AG09319 (cell line): Measurements from ENCODE around the gene HOXA7.

Experiments
- DNase-seq: peaks from one replicate; pipeline ENCODE4 v3.0.0-alpha.2; 2010; ENCODE audit warnings: low read depth; ENCODE audit errors: extremely low read depth
- CTCF ChIP-seq: IDR thresholded peaks from 2 replicates; pipeline ENCODE4 v1.5.1; 2011; ENCODE audit warnings: low read depth, mild to moderate bottlenecking, inconsistent platforms, low read length, moderate library complexity

HOXA7 gene

DNA sequence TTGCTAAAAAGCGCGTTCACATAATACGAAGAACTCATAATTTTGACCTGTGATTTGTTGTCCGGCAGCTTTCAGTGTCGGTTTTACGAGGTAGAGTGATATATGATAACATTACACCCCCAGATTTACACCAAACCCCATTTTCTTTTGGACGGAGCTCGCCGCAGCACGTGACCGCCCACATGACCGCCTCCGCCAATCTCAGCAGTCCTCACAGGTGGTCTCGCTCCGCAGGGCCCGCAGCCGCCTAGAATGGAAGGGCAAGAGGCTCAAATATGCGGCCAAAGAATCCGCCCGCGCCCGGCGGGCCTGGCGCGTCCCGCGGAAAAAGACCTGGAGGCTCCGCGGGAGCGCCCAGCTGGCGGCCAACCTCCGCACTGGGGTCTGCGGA is at the start of gene HOXA7:
Gene HOXA7 (minus strand): TSS at position 168 of the 391 bp plus-strand sequence. CDS start 130 bp downstream, at position 38.
- DNase-seq: no peak

DNA sequence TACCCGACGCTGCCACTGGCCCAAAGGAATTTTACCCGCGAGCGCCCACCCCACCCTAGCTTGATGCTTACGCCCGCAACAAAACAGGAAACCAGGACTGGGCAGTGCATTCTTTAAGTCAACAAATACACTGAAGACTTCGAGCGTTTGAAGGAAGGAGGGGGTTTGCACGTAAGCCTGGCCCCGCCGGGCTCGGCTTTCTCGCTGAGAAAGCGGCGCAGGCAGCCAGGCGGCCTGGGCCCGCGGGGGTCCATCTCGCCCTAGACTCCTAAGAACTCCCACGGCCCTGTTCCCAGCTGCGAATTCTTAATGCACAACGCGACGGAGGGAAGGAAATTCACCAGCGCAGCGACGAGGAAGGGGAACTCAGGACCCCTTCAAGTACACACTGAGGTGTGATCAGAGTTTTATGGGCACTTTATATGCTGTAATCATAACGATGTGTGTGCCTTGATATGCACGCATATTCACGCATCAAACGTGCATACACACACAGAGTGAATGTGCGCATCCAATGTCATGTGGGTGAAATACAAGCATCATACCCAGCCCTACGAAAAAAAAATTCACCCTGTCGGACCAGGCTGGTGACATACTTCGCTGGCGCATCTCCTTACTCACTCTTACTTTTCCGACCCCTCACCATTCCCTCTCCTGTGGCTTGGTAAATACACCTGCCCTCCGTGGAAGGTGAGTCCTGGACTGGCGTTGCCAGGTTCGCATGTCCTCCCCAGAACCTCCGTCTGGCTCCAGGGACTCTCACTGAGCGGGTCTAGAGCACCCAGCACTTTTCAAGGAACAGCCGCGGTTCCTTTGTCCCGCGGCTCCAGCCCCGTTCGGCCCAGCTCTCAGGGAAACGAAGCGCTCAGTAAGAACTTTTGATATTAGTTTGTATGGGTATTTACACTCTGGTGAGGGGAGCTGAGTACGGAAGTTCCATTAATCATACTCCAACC is 49.1 kb upstream of the HOXA7 start:
- no peak for DNase-seq
- no peak for TF ChIP-seq CTCF

More for the DNA sequence above, at the start of gene HOXA7:
- TF ChIP-seq CTCF: no peak

DNA sequence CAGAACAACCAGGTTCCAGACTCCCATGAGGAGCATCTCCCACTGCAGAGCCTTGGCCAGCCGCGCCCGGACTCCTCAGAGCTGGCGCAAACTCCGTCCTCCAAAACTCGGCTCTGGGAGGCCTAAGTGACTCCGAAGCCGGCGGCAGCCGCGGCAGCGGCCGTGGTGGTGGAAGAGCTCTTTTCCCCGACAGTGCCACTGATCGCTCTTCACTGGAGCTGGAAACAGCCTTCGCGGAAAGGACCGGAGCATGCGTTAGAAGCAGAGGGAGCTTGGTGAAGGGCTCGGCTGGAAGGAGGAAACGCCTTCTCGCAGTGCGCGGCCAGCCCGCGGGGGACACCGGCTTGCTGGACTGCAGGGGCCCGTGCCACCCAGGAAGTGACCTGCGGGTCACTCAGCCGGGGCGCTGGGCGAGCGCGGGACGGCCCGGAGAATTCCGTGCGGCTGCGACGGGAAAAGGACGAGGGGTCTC is 48.4 kb upstream of the HOXA7 start:
- DNase-seq: no peak
- no peak for TF ChIP-seq CTCF

DNA sequence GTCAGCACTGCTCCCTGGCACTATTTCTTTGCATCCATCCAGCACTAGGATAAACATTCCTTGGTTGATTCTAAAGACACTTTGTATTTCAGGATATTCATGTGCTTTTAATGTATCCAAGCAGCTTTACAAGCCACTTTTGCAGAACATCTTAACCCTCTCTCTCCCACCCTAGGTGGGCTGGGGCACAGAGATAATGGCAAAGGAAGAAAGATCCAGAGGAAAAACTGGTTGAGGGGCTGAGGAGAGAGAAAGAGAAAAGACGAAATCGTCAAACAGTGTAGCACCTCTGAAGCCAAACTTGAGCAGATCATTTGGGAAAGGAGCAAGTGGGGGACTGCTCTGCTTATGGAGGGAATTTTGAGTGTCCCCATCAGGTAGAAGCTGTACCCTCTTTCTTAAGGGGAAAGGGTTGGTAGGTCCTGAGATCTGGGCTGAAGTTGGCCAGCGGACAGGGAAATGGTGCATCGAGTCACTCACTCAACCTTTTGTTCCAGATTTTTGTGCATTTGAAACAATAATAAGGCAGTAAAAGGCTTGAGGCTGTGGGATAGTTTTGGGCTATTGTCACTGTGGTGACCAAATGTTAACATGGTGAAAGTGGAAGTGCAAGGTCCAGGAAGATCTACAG is 47.6 kb upstream of the HOXA7 start:
- no peak for TF ChIP-seq CTCF
- DNase-seq: no peak

- TF ChIP-seq CTCF: no peak
- no peak for DNase-seq
Measured at GRCh38 chr7:27203365-27203953, 47.0 kb upstream of the HOXA7 start.

GRCh38 chr7:27202862-27203134 is 46.3 kb upstream of the HOXA7 start:
- DNase-seq: no peak
- no peak for TF ChIP-seq CTCF
